Karpas-422 (cell line): ENCODE results near the gene SRP54. TPM values are rescaled to one million over a fixed set of nuclear protein-coding genes. Genes with fewer than 3 reads are reported as not detected.

ENCODE experiments used
- DNase-seq: peaks from one replicate; pipeline ENCODE4 v3.0.0-alpha.2; 2015
- H2AFZ ChIP-seq: fragments of 200-600 bp; sonication (generic); 2 replicates; pipeline ENCODE4 v1.6.1; 2014; ENCODE audit warnings: antibody characterized with exemption, low read length, mixed read lengths
- H3K27ac ChIP-seq: fragments of 200-600 bp; sonication (generic); 2 replicates; pipeline ENCODE4 v1.5.1; 2014; ENCODE audit warnings: mild to moderate bottlenecking, low read length, moderate library complexity
- H3K27me3 ChIP-seq: fragments of 200-600 bp; sonication (generic); 2 replicates; pipeline ENCODE4 v1.6.1; 2014; ENCODE audit warnings: low read length, mixed read lengths
- H3K36me3 ChIP-seq: fragments of 200-600 bp; sonication (generic); 2 replicates; pipeline ENCODE4 v1.6.1; 2014; ENCODE audit warnings: low read length, mixed read lengths; ENCODE audit not compliant: insufficient read depth
- H3K4me1 ChIP-seq: fragments of 200-600 bp; sonication (generic); 2 replicates; pipeline ENCODE4 v1.6.1; 2014; ENCODE audit warnings: mild to moderate bottlenecking, low read length, mixed read lengths
- H3K4me2 ChIP-seq: fragments of 200-600 bp; sonication (generic); 2 replicates; pipeline ENCODE4 v1.6.1; 2014; ENCODE audit warnings: low read length, low read depth, mild to moderate bottlenecking; ENCODE audit not compliant: poor library complexity, severe bottlenecking
- H3K4me3 ChIP-seq: fragments of 200-600 bp; sonication (generic); 2 replicates; pipeline ENCODE4 v1.5.1; 2014; ENCODE audit warnings: mild to moderate bottlenecking, antibody characterized with exemption, low read length, mixed read lengths
- H3K79me2 ChIP-seq: fragments of 200-600 bp; sonication (generic); 2 replicates; pipeline ENCODE4 v1.6.1; 2014; ENCODE audit warnings: mild to moderate bottlenecking, low read length, mixed read lengths
- H3K9ac ChIP-seq: fragments of 200-600 bp; sonication (generic); 2 replicates; pipeline ENCODE4 v1.6.0; 2014; ENCODE audit warnings: low read length
- H3K9me2 ChIP-seq: fragments of 200-600 bp; sonication (generic), shearing (Covaris generic); replicated peaks from 2 replicates; pipeline ENCODE4 v1.6.0; 2014; ENCODE audit warnings: mild to moderate bottlenecking, low read length, moderate library complexity; ENCODE audit not compliant: insufficient read depth
- H3K9me3 ChIP-seq: fragments of 300-700, 200-600 bp; sonication (generic); 2 replicates; pipeline ENCODE4 v1.6.1; 2014; ENCODE audit warnings: low read length, mixed read lengths
- H4K20me1 ChIP-seq: fragments of 200-600 bp; sonication (generic); 2 replicates; pipeline ENCODE4 v1.6.1; 2014; ENCODE audit warnings: mild to moderate bottlenecking, antibody characterized with exemption, low read length, low read depth; ENCODE audit not compliant: insufficient read depth
- total RNA-seq: library from RNA; depleted of rRNA; stranded (reverse); fragments of >200 nt; shearing (Covaris generic); gene quantifications from 2 replicates; pipeline ENCODE4 v1.2.3, GENCODE V29; 2014; ENCODE audit warnings: low replicate concordance

Gene SRP54
- total RNA-seq, 1 experiment from 2014 or later = 115 TPM

DNA sequence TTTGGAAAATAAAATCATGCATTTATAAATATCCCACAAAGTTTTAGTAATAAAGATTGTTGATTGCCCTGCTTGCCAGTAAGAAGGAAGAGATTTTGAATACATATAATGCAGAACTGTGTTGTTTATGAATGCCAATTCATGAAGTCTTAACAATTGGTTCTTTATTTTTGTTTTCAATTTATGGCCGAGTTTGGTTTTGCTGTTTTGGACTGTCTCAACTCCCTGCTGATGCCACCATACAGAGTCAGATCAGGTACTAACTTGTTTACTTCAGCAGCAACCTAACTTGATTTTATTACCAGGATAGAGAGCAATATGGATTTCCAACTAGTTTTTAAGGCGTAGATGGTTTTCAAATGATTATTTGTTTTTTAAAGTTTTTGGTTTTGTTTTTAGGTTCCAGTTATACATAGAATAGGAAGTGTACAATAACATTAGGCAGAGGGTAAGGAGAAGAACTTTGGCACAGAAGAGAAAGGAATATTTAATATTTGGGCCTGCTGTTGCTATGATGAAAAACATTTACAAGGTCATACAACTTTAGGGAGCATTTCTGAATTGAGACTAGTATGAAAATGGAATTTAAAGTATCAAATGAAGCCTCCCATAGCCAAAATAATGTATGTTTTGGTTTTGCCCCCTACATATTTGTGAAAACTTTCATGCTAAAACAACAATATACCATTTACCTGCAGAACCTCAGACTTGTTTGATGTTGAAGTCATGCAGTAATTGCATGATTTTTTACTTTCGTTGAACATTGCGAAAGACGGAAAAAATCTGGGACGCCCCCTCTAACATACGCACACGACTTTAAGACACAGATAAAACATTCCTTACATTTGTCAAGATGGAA lies 62.4 kb downstream of the SRP54 start:
- Histone ChIP-seq H3K9ac (peak overlapping the region; percentile 79), H3K79me2 (peaks cover 40% of the 10 kb centered on the region), H3K9me2 (no peaks in the 10 kb centered on the region), H3K27ac (peak overlapping the region; percentile 62), H3K4me2 (peak overlapping the region; percentile 89), H4K20me1 (no peaks in the 10 kb centered on the region), H3K4me1 (peaks cover 25% of the 10 kb centered on the region), H3K36me3 (no peaks in the 10 kb centered on the region), H2AFZ (peak overlapping the region; percentile 85), H3K9me3 (no peaks in the 10 kb centered on the region), H3K4me3 (peak overlapping the region; percentile 79), H3K27me3 (no peaks in the 10 kb centered on the region)
- DNase-seq = no peak

DNA sequence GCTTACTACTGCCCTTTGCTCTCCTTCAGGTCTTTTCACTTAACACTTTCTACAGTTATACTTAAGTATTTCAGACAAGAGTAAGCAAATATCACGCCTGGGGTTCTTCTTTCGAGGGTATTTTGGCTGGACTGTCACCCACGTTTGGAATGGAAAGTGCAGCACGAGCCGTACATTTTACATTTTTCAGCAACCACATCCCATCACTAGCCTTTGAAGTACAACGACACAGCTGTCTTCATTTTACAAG lies 62.9 kb downstream of the SRP54 start:
- DNase-seq = no peak
- peaks cover 42% of the 10 kb centered on the region for H3K79me2 ChIP-seq
- H3K36me3 ChIP-seq = peaks cover 1% of the 10 kb centered on the region; the same call in 1 of the 2 replicates
- peak overlapping the region; percentile 79 for H3K4me3 ChIP-seq
- no peaks in the 10 kb centered on the region for H4K20me1 ChIP-seq
- no peaks in the 10 kb centered on the region for H3K27me3 ChIP-seq
- H3K4me2 ChIP-seq = peak overlapping the region; percentile 89
- H3K9ac ChIP-seq = peak overlapping the region; percentile 79
- no peaks in the 10 kb centered on the region for H3K9me3 ChIP-seq
- H3K27ac ChIP-seq = peak overlapping the region; percentile 62
- H3K4me1 ChIP-seq = peaks cover 28% of the 10 kb centered on the region
- H2AFZ ChIP-seq = peak overlapping the region; percentile 85
- H3K9me2 ChIP-seq = no peaks in the 10 kb centered on the region

DNA sequence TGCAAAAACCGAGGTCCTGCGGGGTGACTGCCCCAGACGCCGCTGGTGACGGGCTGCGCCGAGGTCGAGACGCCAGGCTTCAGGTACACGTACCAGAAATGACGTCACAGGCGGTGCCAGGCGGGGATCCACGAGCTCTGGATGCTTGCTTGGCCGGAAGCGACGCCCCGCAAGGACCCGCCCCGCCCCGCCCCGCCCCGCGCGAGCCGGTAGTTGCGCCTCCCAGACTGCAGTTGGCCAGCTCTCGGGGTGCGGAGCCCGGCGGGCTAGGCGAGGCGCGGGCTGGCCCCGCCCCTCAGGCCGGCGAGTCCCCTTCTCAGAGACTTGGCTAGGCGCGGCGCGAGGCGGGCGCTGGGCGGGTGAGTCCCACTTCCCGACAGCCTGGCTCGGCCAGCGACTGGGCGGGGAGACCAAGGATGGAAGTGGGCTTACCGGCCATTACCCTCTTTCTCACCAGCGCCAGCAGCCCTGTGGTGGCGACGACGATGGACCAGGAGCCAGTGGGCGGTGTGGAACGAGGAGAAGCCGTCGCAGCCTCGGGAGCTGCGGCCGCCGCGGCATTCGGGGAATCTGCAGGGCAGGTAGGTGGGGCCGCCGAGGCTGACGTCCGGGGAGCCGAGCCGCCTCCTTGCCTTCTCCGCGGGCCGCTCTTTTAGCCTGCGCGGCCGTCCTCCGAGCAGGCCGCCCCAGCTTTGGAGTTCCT lies 63.4 kb downstream of the SRP54 start, which contains the start of gene FAM177A1:
Gene FAM177A1 (plus strand): TSS at position 225 of the 703 bp plus-strand sequence. CDS start 192 bp downstream, at position 417.
- peak; percentile 100 for DNase-seq
- no peaks in the 10 kb centered on the region for H3K9me3 ChIP-seq
- peaks cover 3% of the 10 kb centered on the region; the same call in 1 of the 2 replicates for H3K36me3 ChIP-seq
- H3K4me1 ChIP-seq = peaks cover 29% of the 10 kb centered on the region
- peak within 1 kb of the TSS; percentile 79 for H3K9ac ChIP-seq
- peaks cover 44% of the 10 kb centered on the region for H3K79me2 ChIP-seq
- H3K4me2 ChIP-seq = peak within 1 kb of the TSS; percentile 97
- no peaks in the 10 kb centered on the region for H4K20me1 ChIP-seq
- H3K27ac ChIP-seq = peak within 1 kb of the TSS; percentile 70
- H3K9me2 ChIP-seq = no peaks in the 10 kb centered on the region
- peak within 1 kb of the TSS; percentile 79 for H3K4me3 ChIP-seq
- peak within 1 kb of the TSS; percentile 85 for H2AFZ ChIP-seq
- no peaks in the 10 kb centered on the region for H3K27me3 ChIP-seq

DNA sequence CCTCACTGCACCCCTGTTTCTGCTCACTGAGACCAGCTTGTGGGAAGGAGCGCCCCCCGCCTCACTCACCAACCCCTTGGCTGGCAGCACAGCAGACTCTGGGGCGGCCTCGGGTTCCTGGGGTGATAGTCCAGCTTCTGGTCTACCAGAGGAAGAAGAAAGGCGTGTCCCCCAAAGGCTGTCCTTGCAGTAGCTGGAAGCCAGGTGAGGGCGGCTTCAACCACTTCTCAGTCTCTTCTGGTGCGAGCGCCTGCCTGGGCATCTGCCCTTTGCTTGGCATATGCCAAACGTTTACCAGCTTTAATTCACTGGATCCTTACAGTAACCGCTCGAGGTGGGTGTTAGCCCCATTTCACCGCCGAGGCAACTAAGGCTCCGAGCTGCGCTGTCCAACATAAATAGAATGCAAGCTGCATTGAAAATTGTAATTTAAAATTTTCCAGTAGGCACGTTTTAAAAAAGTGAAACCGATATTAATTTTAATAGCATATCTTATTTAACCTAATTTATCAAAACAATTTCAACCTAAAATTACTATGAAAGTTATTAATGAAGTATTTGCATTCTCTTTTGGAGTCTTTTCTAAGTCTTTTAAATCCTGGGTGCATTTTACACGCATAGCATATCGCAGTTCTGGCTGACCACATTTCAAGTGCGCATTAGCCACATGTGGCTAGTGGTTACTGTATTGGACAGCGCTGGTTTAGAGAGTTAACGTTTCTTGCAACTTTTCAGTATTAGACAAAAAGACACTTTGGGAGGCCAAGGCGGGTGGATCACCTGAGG lies 64.2 kb downstream of the SRP54 start:
- no peak for DNase-seq

DNA sequence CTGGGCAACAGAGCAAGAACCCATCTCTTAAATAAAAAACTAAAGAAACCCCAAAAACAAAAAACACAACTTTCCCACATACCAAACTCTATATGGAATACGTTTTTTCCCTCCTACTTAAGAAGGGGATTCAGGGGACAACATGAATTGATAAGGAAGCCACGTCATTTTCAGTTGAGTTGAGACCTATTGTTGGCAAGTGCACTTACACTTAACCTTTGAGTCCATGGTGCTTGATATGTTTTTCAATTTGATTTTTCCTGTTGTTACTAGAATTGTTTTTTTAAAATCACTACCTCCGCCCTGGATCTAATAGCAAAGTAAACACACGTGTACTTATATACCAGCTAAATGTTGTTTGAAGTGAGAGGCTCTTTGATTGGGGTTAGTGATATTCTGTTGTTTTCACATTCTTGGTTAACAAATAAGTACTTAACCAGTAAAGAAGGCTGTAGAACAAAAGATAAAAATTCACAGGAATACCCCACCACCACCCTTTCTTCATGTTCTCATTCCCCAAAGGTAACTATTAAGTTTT lies 65.3 kb downstream of the SRP54 start:
- H3K9ac ChIP-seq = no peak overlapping the region
- no peak overlapping the region for H3K27ac ChIP-seq
- H2AFZ ChIP-seq = no peak overlapping the region

More for the DNA sequence above, 64.2 kb downstream of the SRP54 start:
- H3K9ac ChIP-seq = peak overlapping the region; percentile 79
- H3K9me3 ChIP-seq = no peaks in the 10 kb centered on the region
- H3K79me2 ChIP-seq = peaks cover 47% of the 10 kb centered on the region
- peak overlapping the region; percentile 45 for H2AFZ ChIP-seq
- peaks cover 29% of the 10 kb centered on the region for H3K4me1 ChIP-seq
- no peaks in the 10 kb centered on the region for H3K9me2 ChIP-seq
- H3K36me3 ChIP-seq = peaks cover 3% of the 10 kb centered on the region; the same call in 1 of the 2 replicates
- H3K4me2 ChIP-seq = peak overlapping the region; percentile 97
- peak overlapping the region; percentile 70 for H3K27ac ChIP-seq
- peak overlapping the region; percentile 79 for H3K4me3 ChIP-seq
- no peaks in the 10 kb centered on the region for H4K20me1 ChIP-seq
- H3K27me3 ChIP-seq = no peaks in the 10 kb centered on the region

DNA sequence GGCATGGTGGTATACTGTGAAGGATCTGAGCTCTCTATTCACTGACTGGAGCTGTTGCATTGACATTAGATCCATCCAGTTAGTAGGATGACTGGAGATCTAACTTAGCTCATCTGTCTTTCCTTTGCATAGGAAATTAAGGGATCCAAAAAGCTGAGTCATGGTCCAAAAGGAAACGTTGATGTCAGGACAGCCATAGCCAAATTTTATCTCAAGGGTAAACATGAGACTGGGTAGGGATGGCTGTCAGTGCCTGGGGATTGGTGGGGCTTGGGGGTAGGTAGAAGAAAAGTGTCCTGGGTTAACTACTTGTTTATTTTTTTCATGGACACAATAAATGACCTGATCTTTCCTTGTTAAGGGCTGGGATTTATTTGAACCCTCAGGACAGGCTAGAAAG lies 67.9 kb downstream of the SRP54 start:
- H3K36me3 ChIP-seq = peaks cover 3% of the 10 kb centered on the region; the same call in 1 of the 2 replicates
- H3K9me2 ChIP-seq = no peaks in the 10 kb centered on the region
- no peaks in the 10 kb centered on the region for H4K20me1 ChIP-seq
- peaks cover 20% of the 10 kb centered on the region for H3K4me1 ChIP-seq
- no peak for DNase-seq
- H3K4me3 ChIP-seq = no peak overlapping the region
- H2AFZ ChIP-seq = no peak overlapping the region
- H3K79me2 ChIP-seq = peaks cover 47% of the 10 kb centered on the region
- no peaks in the 10 kb centered on the region for H3K9me3 ChIP-seq
- H3K27ac ChIP-seq = peak overlapping the region; percentile 37; the same call in 1 of the 2 replicates
- no peak overlapping the region for H3K9ac ChIP-seq
- H3K27me3 ChIP-seq = no peaks in the 10 kb centered on the region
- no peak overlapping the region for H3K4me2 ChIP-seq

More for the DNA sequence above, 65.3 kb downstream of the SRP54 start:
- H3K36me3 ChIP-seq = peaks cover 3% of the 10 kb centered on the region; the same call in 1 of the 2 replicates
- H3K9me2 ChIP-seq = no peaks in the 10 kb centered on the region
- no peaks in the 10 kb centered on the region for H4K20me1 ChIP-seq
- H3K9me3 ChIP-seq = no peaks in the 10 kb centered on the region
- H3K4me1 ChIP-seq = peaks cover 29% of the 10 kb centered on the region
- peak overlapping the region; percentile 79; the same call in 1 of the 2 replicates for H3K4me3 ChIP-seq
- peaks cover 52% of the 10 kb centered on the region for H3K79me2 ChIP-seq
- H3K4me2 ChIP-seq = peak overlapping the region; percentile 97
- DNase-seq = no peak
- H3K27me3 ChIP-seq = no peaks in the 10 kb centered on the region

DNA sequence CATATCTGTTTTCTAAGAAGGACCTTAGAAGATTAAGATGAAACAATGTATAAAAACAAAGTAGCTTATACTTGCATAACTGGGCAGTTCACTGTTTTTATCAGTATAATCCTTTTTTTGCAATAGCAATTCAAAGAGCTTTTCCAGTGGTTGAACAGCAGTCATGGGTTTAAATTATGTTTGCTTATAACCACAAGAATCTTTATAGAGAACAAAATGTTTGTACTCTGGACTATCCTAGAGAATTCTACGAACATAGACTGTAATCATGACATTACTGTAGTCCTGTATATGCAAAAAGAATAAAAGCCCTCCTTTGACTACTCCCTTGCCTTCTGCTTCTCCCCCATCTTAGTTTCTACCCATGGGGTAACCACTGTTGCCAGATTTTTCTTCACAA lies 69.0 kb downstream of the SRP54 start:
- Histone ChIP-seq H3K27me3 (no peaks in the 10 kb centered on the region), H2AFZ (no peak overlapping the region), H3K9me3 (no peaks in the 10 kb centered on the region), H3K36me3 (peaks cover 3% of the 10 kb centered on the region; the same call in 1 of the 2 replicates), H3K4me3 (no peak overlapping the region), H4K20me1 (no peaks in the 10 kb centered on the region), H3K79me2 (peaks cover 51% of the 10 kb centered on the region), H3K4me2 (no peak overlapping the region), H3K4me1 (peaks cover 20% of the 10 kb centered on the region), H3K27ac (no peak overlapping the region), H3K9me2 (no peaks in the 10 kb centered on the region), H3K9ac (no peak overlapping the region)
- no peak for DNase-seq
